HCT116 (cell line): ENCODE data around the gene FOS. TPM values are rescaled to one million over a fixed set of nuclear protein-coding genes. Genes with fewer than 3 reads are reported as not detected.

ENCODE experiments used
- ATAC-seq: fragments of 200-7000 bp; cut with Tn5 transposase; 2 replicates; pipeline ENCODE4 v1.9.1; 2020; ENCODE audit warnings: mild to moderate bottlenecking, moderate library complexity
- BruUV-seq: library from RNA; stranded (reverse); fragments of 400-500 nt; replicated peaks from 2 replicates; lab custom pipeline; 2021; lab: Mats Ljungman, UMichigan
- CTCF ChIA-PET: fragments of 300-600 bp; sonication (Branson Sonifier 250); formaldehyde crosslinking; loops from one replicate; lab custom pipeline; 2021; ENCODE audit warnings: antibody characterized with exemption; lab: Charles Lee
- POLR2A ChIA-PET: fragments of 300-600, 350-600 bp; sonication (Branson Sonifier 250); formaldehyde crosslinking; loops from one replicate; lab custom pipeline; 2021; ENCODE audit warnings: antibody characterized with exemption; lab: Charles Lee
- RAD21 ChIA-PET, 2 experiments: fragments of 300-600 bp; sonication (Branson Sonifier 250); formaldehyde crosslinking; loops; one replicate each; lab custom pipeline; 2023; ENCODE audit warnings: low total read pairs in 2 of 2; ENCODE audit not compliant: uncharacterized antibody in 2 of 2, unreplicated experiment in 2 of 2, low non-redundant PET in 1 of 2; lab: Charles Lee
- DNase-seq: peaks from one replicate; pipeline ENCODE4 v3.0.0-alpha.2; 2010; ENCODE audit warnings: low read depth, low spot score
- H2AFZ ChIP-seq: fragments of 200-600 bp; shearing (Covaris generic), sonication (generic); 2 replicates; pipeline ENCODE4 v1.6.1; 2017; ENCODE audit warnings: low read depth, mixed run types, mixed read lengths, antibody characterized with exemption, low read length; ENCODE audit not compliant: poor library complexity, severe bottlenecking
- H3K27ac ChIP-seq: 2 replicates; pipeline ENCODE4 v1.5.1; 2012; ENCODE audit warnings: low read depth, low read length
- H3K27me3 ChIP-seq: fragments of 200-600 bp; sonication (generic); 2 replicates; pipeline ENCODE4 v1.6.1; 2016; ENCODE audit warnings: mixed run types, low read length, mixed read lengths; ENCODE audit not compliant: insufficient read depth
- H3K36me3 ChIP-seq, 2 experiments: fragments of 200-500 bp in 1 of 2; fragments of 200-600 bp in 1 of 2; sonication (Bioruptor generic) in 1 of 2; sonication (generic) in 1 of 2; 2 replicates each; pipeline versions ENCODE4 v1.5.1 to v1.6.1; 2014 to 2016; ENCODE audit warnings: low read length in 2 of 2, inconsistent platforms in 1 of 2, mixed read lengths in 1 of 2, mixed run types in 1 of 2; ENCODE audit not compliant: insufficient read depth in 2 of 2, control insufficient read depth in 1 of 2
- H3K4me1 ChIP-seq, 2 experiments: fragments of 200-600 bp in 1 of 2; sonication (generic) in 1 of 2; 2 replicates each; pipeline versions ENCODE4 v1.5.1 to v1.6.1; 2012 to 2017; ENCODE audit warnings: low read length in 2 of 2, inconsistent platforms in 1 of 2, mild to moderate bottlenecking in 1 of 2, mixed read lengths in 1 of 2, mixed run types in 1 of 2, moderate library complexity in 1 of 2; ENCODE audit not compliant: insufficient read depth in 2 of 2, control insufficient read depth in 1 of 2
- H3K4me2 ChIP-seq: fragments of 200-600 bp; sonication (generic); 2 replicates; pipeline ENCODE4 v1.6.1; 2017; ENCODE audit warnings: mixed run types, low read length, mixed read lengths
- H3K4me3 ChIP-seq, 2 experiments: fragments of 200-600 bp in 1 of 2; sonication (generic) in 1 of 2; replicated peaks in 1 of 2; 2 replicates each; pipeline ENCODE4 v1.5.1; 2011 to 2016; ENCODE audit warnings: low read length in 2 of 2, control low read depth in 1 of 2, low read depth in 1 of 2, mild to moderate bottlenecking in 1 of 2, mixed read lengths in 1 of 2, mixed run types in 1 of 2
- H3K79me2 ChIP-seq: fragments of 200-600 bp; sonication (generic); 2 replicates; pipeline ENCODE4 v1.6.1; 2017; ENCODE audit warnings: mild to moderate bottlenecking, mixed run types, low read length, moderate library complexity, mixed read lengths; ENCODE audit not compliant: insufficient read depth
- H3K9ac ChIP-seq: fragments of 200-600 bp; sonication (generic); 2 replicates; pipeline ENCODE4 v1.6.1; 2016; ENCODE audit warnings: low read length, mixed read lengths
- H3K9me2 ChIP-seq: fragments of 200-600 bp; sonication (generic), shearing (Covaris generic); 2 replicates; pipeline ENCODE4 v1.6.1; 2017; ENCODE audit warnings: mixed run types, mild to moderate bottlenecking, moderate library complexity; ENCODE audit not compliant: insufficient read depth
- H3K9me3 ChIP-seq, 2 experiments: fragments of 200-500 bp in 1 of 2; fragments of 200-600 bp in 1 of 2; sonication (Bioruptor generic) in 1 of 2; sonication (generic) in 1 of 2; 2 replicates each; pipeline ENCODE4 v1.6.1; 2014 to 2017; ENCODE audit warnings: low read length in 2 of 2, mixed read lengths in 2 of 2, inconsistent platforms in 1 of 2, low read depth in 1 of 2, mild to moderate bottlenecking in 1 of 2, mixed run types in 1 of 2, moderate library complexity in 1 of 2; ENCODE audit not compliant: control insufficient read depth in 1 of 2, insufficient read depth in 1 of 2
- H4K20me1 ChIP-seq: fragments of 200-600 bp; sonication (generic), shearing (Covaris generic); 2 replicates; pipeline ENCODE4 v1.6.1; 2017; ENCODE audit warnings: mixed run types, mild to moderate bottlenecking, moderate library complexity; ENCODE audit not compliant: insufficient read depth
- ATF3 ChIP-seq: IDR thresholded peaks from 2 replicates; pipeline ENCODE4 v1.6.1; 2012
- CEBPB ChIP-seq: IDR thresholded peaks from 2 replicates; pipeline ENCODE4 v1.6.1; 2012; ENCODE audit warnings: low read depth
- EZH2phosphoT487 ChIP-seq: fragments of 200-600 bp; IDR thresholded peaks from 2 replicates; pipeline ENCODE4 v1.6.1; 2018; ENCODE audit warnings: antibody characterized with exemption, borderline replicate concordance
- FOSL1 ChIP-seq: IDR thresholded peaks from 2 replicates; pipeline ENCODE4 v1.6.1; 2012; ENCODE audit warnings: low read depth
- MAX ChIP-seq: IDR thresholded peaks from 2 replicates; pipeline ENCODE4 v1.6.1; 2012
- POLR2A ChIP-seq: IDR thresholded peaks from 2 replicates; pipeline ENCODE4 v1.7.0; 2011; ENCODE audit warnings: borderline replicate concordance; ENCODE audit not compliant: insufficient read depth, insufficient read length; ENCODE audit errors: extremely low read depth
- POLR2AphosphoS5 ChIP-seq: IDR thresholded peaks from 2 replicates; pipeline ENCODE4 v1.6.1; 2011; ENCODE audit warnings: mild to moderate bottlenecking, low read depth, low read length, moderate library complexity
- SRF ChIP-seq: IDR thresholded peaks from 2 replicates; pipeline ENCODE4 v1.6.1; 2012; ENCODE audit warnings: low read depth
- TCF7L2 ChIP-seq: IDR thresholded peaks from 2 replicates; pipeline ENCODE4 v1.7.0; 2011; ENCODE audit warnings: borderline replicate concordance, inconsistent platforms; ENCODE audit not compliant: insufficient read depth, insufficient read length; ENCODE audit errors: extremely low read depth
- YY1 ChIP-seq: IDR thresholded peaks from 2 replicates; pipeline ENCODE4 v1.6.1; 2011; ENCODE audit warnings: low read length, low read depth, moderate library complexity, mild to moderate bottlenecking; ENCODE audit not compliant: insufficient replicate concordance; ENCODE audit errors: extremely low read depth
- ZFX ChIP-seq: fragments of 450-650 bp; IDR thresholded peaks from 2 replicates; pipeline ENCODE4 v1.6.1; 2017
- intact Hi-C: fragments of 100-400 bp; cut with micrococcal nuclease; formaldehyde crosslinking; loops from 2 replicates; pipeline ENCODE4 v1.10.0; 2022
- total RNA-seq: library from RNA; stranded (reverse); gene quantifications from one replicate; pipeline ENCODE4 v1.2.1, GENCODE V29; 2021; ENCODE audit not compliant: unreplicated experiment
- TF ChIP-seq, protein P1 (sequence below): IDR thresholded peaks from 2 replicates; pipeline ENCODE4 v1.6.1; 2011; ENCODE audit warnings: mild to moderate bottlenecking, low read length, moderate library complexity; ENCODE audit not compliant: insufficient replicate concordance; ENCODE audit errors: extremely low read depth

Gene FOS
- total RNA-seq, 1 experiment from 2014 or later, result 50.4 TPM

DNA sequence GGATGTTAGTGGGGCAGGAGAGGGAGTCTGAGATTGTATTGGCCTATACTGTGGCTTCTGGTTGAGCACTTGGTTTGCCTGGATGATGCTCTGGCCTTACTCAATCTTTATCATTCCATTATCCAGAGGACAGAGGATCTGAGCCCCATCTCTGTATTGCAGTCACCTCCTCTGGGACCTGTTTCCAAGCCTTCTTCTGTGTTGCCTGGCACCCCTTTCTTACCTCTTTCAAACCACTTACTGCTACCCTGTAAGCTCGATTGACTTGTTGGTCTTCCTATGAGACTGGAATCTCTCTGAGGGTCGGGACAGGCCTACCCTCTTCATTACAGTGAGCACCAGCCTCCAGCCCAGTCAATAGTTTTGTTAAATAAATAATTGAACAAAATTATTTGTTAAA is 3.0 kb upstream of the FOS start:
- Histone ChIP-seq H3K27me3 (no peaks in the 10 kb centered on the region), H3K9me3 (no peaks in the 10 kb centered on the region), H3K4me1 (peaks cover 10 to 36% of the 10 kb centered on the region in 2 experiments)
- CTCF ChIA-PET, result no interaction called here
- TF ChIP-seq CEBPB (no peak), SRF (no peak), EZH2phosphoT487 (no peak), FOSL1 (no peak)
- TF ChIP-seq, all 23 proteins: peak for 0
- DNase-seq, result no peak
- Histone ChIP-seq H3K36me3 (peaks cover 6 to 10% of the 10 kb centered on the region in 2 experiments), H3K9ac (no peak overlapping the region), H4K20me1 (no peaks in the 10 kb centered on the region), H3K27ac (no peak overlapping the region), H3K4me2 (no peak overlapping the region), H3K79me2 (peaks cover 19% of the 10 kb centered on the region), H2AFZ (no peak overlapping the region), H3K4me3 (no peak overlapping the region), H3K9me2 (no peaks in the 10 kb centered on the region)
- ChIA-PET POLR2A (no interaction called here), RAD21 (no interaction called here)
- no TSS peak for BruUV-seq
- intact Hi-C loops, result no loop called here
- ATAC-seq, result no peak

DNA sequence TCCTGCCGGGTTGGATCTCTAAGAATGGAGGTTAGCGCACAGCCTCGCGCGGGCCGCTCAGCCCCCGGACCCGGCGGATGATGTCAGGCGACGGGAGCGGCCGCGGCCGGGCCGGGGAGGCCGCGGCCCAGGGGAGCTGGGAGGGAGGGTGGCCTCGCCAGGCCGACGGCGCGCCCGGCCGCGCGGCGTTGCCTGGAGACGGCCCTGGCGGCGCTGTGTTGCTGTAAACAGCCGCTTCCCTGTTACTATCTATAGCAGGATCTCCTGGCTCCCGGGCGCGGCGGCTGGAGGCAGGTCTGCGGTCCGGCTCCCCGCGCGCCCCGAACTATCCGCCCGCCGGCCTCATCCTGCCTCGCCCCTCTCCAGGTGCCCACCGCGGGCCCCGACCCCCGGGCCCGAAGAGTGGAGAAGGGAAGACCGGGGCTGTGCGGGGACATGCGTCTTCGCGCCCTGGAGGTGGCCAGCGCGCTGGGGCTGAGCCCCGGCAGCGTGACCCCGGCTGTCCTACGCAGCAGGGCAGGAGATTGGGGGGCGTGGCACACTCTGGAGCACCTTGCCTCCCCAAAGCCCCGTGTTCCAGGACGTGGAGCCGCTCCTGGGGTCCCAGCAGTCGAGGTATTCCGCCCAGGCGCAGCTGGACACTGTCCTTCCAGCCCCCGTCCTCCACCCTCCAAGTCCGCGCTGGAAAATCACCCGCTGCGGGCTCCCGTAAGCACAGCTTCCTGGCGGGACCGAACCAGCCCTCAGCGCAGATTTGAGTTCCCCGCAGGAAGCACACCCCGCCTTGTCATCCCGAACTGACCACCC is 1.4 kb upstream of the FOS start:
- RAD21 ChIA-PET, result no interaction called here
- Histone ChIP-seq H3K9ac (peak overlapping the region; percentile 98), H3K27ac (peak overlapping the region; percentile 70), H3K4me3 (peak overlapping the region; percentile 47 to 97)
- peak; percentile 62 for TF ChIP-seq POLR2AphosphoS5
- no peak for TF ChIP-seq MAX
- peak; percentile 56 for TF ChIP-seq TCF7L2
- TF ChIP-seq EZH2phosphoT487, result no peak
- no peak for TF ChIP-seq POLR2A
- peak; percentile 63; the same call in 1 of the 2 replicates for TF ChIP-seq ZFX
- peak; percentile 21 for TF ChIP-seq YY1
- TF ChIP-seq ATF3, result no peak
- TF ChIP-seq, protein P1, sequence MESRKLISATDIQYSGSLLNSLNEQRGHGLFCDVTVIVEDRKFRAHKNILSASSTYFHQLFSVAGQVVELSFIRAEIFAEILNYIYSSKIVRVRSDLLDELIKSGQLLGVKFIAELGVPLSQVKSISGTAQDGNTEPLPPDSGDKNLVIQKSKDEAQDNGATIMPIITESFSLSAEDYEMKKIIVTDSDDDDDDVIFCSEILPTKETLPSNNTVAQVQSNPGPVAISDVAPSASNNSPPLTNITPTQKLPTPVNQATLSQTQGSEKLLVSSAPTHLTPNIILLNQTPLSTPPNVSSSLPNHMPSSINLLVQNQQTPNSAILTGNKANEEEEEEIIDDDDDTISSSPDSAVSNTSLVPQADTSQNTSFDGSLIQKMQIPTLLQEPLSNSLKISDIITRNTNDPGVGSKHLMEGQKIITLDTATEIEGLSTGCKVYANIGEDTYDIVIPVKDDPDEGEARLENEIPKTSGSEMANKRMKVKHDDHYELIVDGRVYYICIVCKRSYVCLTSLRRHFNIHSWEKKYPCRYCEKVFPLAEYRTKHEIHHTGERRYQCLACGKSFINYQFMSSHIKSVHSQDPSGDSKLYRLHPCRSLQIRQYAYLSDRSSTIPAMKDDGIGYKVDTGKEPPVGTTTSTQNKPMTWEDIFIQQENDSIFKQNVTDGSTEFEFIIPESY, result peak; percentile 13
- TF ChIP-seq, all 23 proteins: peak for 5
- CTCF ChIA-PET, result interaction anchor here (0.6 kb wide), 1 partner anchor 32 kb away, joined by 3 read pairs; no protein-coding TSS in a partner anchor
- Histone ChIP-seq H3K4me1 (peaks cover 10 to 36% of the 10 kb centered on the region in 2 experiments), H2AFZ (peak overlapping the region; percentile 84), H3K4me2 (peak overlapping the region; percentile 100), H3K9me2 (no peaks in the 10 kb centered on the region), H4K20me1 (no peaks in the 10 kb centered on the region), H3K27me3 (no peaks in the 10 kb centered on the region), H3K36me3 (peaks cover 16 to 22% of the 10 kb centered on the region in 2 experiments), H3K9me3 (no peaks in the 10 kb centered on the region), H3K79me2 (peaks cover 20% of the 10 kb centered on the region)
- BruUV-seq, result no TSS peak
- intact Hi-C loops, result no loop called here
- POLR2A ChIA-PET, result interaction anchor here (0.9 to 1.1 kb wide), 2 partner anchors 18 to 39 kb away, joined by 3 to 5 read pairs; no protein-coding TSS in a partner anchor
- ATAC-seq (peak; percentile 69), DNase-seq (no peak)
